Activated CD4-positive, alpha-beta T cell treated with anti-CD3 and anti-CD28 coated beads, Interleukin-2, amount 50 U/mL, for 1 hour (primary cell): ENCODE measurements around the gene ZNF165.
"Not testable (repeated sequence)": the region's sequence is repeated elsewhere in the genome, so short reads cannot be mapped to it uniquely, and the experiment has no call there.

Source experiments
- DNase-seq: peaks from one replicate; pipeline ENCODE4 v3.0.0-alpha.2; 2020

The ZNF165 gene

DNA sequence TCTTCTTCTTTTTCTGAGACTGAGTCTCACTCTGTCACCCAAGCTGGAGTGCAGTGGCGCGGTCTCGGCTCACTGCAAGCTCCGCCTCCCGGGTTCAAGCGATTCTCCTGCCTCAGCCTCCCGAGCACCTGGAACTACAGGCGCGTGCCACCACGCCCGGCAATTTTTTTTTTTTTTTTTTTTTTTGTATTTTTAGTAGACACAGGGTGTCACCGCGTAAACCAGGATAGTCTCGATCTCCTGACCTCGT, at the start of gene ZNF165:
TSS of gene ZNF165 (plus strand) at position 188 of the 250 bp plus-strand sequence. CDS start 4,913 bp downstream, outside the sequence.
- DNase-seq: not testable (repeated sequence)

GRCh38 chr6:28053584-28053983, 26.8 kb upstream of the ZNF165 start:
- no peak for DNase-seq

GRCh38 chr6:28060405-28060804, 20.0 kb upstream of the ZNF165 start:
- DNase-seq: no peak

GRCh38 chr6:28064272-28064671, 16.1 kb upstream of the ZNF165 start:
- no peak for DNase-seq

GRCh38 chr6:28068067-28068466, 12.3 kb upstream of the ZNF165 start:
- no peak for DNase-seq

GRCh38 chr6:28070968-28071367, 9.4 kb upstream of the ZNF165 start:
- not testable (repeated sequence) for DNase-seq

DNA sequence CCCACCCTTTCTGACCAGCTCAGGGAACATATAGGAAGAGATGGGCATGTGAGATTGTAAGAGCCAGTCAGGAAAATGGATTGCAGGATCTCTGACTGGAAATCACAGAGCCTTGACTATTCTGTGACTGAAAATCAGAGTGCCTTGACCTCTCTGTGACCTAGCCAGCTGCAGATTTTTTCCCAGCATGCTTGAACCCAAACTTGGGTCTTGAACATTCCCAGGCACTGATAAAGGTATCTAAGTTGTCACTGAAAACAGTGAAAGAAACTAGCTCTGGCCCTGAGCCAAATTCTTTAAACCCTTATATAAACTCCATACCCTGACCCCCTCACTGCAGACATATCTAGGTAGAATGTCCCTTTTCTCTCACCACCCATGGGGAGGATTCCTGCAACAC, 2.3 kb upstream of the ZNF165 start:
- no peak for DNase-seq

- no peak for DNase-seq
These were observed 1.5 kb upstream of the ZNF165 start for GRCh38 chr6:28078836-28079235.

- peak; percentile 93 for DNase-seq
These were observed 490 bp downstream of the ZNF165 start for GRCh38 chr6:28080631-28081485.

- peak; percentile 30 for DNase-seq
These were observed 1.1 kb downstream of the ZNF165 start for GRCh38 chr6:28081486-28081751.

DNA sequence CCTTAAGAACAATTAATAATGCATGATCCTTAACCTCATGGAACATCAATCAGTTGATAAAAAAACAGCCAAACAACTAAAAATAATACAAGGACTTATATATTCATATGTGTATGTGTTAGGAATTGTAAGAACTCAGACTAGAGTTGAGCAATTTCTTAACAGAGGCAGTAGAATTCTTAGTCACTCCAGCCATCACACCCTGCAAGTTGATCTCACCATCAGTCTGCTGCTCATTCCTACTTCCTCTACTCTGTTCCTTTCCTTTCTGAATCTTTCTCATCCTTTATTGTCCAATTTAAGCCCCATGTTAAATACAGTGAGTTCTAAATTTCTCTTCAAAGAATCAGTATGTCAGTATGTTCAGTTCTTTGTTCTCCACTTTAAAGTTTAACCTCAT, 2.6 kb downstream of the ZNF165 start:
- no peak for DNase-seq

DNA sequence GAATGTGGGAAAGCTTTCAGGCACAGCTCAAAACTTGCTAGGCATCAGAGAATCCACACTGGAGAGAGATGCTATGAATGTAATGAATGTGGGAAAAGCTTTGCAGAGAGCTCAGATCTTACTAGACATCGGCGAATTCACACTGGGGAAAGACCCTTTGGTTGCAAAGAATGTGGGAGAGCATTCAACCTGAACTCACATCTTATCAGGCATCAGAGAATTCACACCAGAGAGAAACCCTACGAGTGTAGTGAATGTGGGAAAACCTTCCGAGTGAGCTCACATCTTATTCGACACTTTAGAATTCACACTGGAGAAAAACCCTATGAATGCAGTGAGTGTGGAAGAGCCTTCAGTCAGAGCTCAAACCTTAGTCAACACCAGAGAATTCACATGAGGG, 8.7 kb downstream of the ZNF165 start:
- DNase-seq: no peak

DNA sequence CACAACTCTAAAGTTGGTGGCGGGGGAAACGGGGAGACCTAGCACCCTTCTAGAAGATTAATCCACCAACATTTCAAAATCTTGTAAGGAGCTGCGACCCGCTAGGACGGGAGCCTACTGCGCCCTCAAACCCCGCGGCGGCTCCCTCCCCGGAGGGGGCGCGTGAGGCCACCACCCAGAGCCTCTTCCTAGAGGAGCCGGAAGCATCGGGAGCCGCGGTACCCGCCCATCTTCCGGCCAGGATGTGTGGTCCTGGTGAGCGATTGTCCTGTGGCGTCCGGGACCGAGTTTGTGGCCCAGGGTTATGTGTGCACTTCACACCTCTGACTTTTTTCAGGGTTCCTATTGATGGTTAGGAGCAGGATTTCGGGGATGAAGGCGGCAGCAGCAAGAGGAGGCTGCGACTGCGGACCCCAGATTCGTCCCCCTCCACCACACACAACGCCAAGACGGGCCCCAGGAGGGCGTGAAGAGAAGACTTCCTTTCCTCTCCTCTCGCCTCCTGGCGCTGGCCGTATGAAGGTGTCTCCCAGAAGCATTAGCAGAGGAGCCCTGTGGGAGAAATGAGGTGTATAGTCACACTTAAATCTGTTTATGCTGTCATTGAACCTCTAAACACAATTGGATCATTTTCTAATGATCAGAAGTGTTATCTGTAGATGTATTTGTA, 10.7 kb downstream of the ZNF165 start:
- no peak for DNase-seq

DNA sequence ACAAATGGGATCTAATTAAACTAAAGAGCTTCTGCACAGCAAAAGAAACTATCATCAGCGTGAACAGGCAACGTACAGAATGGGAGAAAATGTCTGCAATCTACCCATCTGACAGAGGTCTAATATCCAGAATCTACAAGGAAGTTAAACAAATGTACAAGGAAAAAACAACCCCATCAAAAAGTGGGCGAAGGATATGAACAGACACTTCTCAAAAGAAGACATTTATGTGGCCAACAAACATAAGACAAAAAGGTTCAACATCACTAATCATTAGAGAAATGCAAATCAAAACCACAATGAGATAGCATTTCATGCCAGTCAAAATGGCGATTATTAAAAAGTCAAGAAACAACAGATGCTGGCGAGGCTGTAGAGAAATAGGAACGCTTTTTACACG, 21.9 kb downstream of the ZNF165 start:
- not testable (repeated sequence) for DNase-seq

DNA sequence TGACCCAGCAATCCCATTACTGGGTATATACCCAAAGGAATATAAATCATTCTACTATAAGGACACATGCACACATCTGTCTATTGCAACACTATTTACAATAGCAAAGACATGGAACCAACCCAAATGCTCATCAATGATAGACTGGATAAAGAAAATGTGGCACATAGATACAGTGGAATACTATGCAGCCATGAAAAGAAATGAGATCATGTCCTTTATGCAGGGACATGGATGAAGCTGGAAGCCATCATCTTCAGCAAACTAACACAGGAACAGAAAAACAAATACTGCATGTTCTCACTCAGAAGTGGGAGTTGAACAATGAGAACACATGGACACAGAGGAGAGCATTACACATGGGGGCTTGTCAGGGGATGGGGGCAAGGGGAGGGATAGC, 22.3 kb downstream of the ZNF165 start:
- not testable (repeated sequence) for DNase-seq

- DNase-seq: peak; percentile 81
These were observed 24.2 kb downstream of the ZNF165 start for GRCh38 chr6:28104392-28105244.

- DNase-seq: no peak
These were observed 24.9 kb downstream of the ZNF165 start for GRCh38 chr6:28105245-28105639.

DNA sequence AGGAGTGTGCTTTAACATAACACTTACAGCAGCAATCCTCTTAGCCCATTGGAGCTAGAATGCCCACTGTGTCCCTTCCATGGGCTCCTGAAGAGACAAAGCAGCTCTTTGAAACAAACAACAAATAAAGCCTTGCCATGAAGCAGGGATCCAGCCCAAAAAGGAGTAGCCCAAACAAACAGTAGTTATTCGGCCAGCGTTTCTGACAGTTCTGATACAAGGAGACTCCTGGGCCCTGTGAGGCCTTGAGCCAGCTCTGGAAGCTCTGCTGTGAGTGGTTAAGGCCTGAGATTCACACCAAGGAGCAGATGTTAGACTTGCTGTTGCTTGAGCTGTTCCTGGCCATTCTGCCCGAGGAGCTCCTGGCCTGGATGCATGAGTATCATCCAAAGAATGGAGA, 27.1 kb downstream of the ZNF165 start:
- DNase-seq: no peak

GRCh38 chr6:28111964-28112363, 31.6 kb downstream of the ZNF165 start:
- DNase-seq: no peak

- DNase-seq: no peak
These were observed 35.4 kb downstream of the ZNF165 start for GRCh38 chr6:28115799-28116198.

- no peak for DNase-seq
These were observed 37.1 kb downstream of the ZNF165 start for GRCh38 chr6:28117386-28118050.

DNA sequence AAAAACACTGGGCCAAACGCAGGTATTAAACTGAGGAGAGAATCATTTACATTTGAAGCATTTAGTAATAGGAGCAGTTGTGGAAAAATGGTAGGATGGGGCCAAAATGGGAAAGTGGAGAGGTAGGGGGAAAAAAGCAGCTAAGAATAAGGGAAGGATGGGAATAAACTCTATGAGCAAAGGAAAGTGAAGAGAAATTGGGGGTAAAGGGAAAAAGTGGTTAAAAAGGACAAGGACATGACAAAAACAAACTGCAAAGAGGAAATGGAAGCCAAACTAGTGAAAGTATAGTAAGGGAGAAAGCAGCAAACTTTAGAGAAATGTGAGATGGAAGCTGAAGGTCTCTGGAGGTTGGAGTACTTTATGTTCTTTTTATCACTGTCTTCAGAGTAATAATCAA, 37.8 kb downstream of the ZNF165 start:
- no peak for DNase-seq

DNA sequence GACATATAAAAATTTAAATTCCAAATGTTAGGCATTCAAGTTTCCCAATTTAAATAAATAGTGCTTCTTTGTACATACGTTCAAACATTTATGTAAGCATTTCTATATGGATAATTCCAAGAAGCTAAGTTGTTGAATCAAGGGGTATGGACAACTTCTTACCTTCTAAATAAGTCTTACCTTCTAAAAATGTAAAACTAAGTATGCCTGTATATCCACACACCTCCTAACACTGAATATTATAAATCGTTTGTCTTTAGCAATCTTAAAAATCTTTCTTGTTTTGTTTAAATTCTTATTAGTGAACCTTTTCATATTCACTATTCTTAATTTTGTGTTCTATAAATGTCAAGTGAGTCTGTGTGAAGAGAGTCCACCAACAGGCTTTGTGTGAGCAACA, 41.5 kb downstream of the ZNF165 start:
- DNase-seq: no peak
